ENCODE data around the gene MEI1.
"Not testable (repeated sequence)": the region's sequence is repeated elsewhere in the genome, so short reads cannot be mapped to it uniquely, and the experiment has no call there.

The MEI1 gene

GRCh38 chr22:41823797-41824196 is 124.5 kb downstream of the MEI1 start:
- DNase-seq = no peak

GRCh38 chr22:41825376-41825775 is 126.1 kb downstream of the MEI1 start:
- DNase-seq = no peak

- no peak for DNase-seq
Observed at GRCh38 chr22:41826021-41826420, 126.7 kb downstream of the MEI1 start.

GRCh38 chr22:41826430-41827383 is 127.4 kb downstream of the MEI1 start:
- no peak for DNase-seq

GRCh38 chr22:41827671-41828070 is 128.4 kb downstream of the MEI1 start:
- DNase-seq = no peak

GRCh38 chr22:41828516-41828915 is 129.2 kb downstream of the MEI1 start:
- DNase-seq = no peak

GRCh38 chr22:41830174-41830573 is 130.9 kb downstream of the MEI1 start:
- DNase-seq = no peak

- no peak for DNase-seq
Observed at GRCh38 chr22:41831383-41831782, 132.1 kb downstream of the MEI1 start.

GRCh38 chr22:41831828-41832552 is 132.7 kb downstream of the MEI1 start:
- DNase-seq = no peak

GRCh38 chr22:41832553-41833368 is 133.5 kb downstream of the MEI1 start, which contains the start of gene SREBF2:
TSS of gene SREBF2 (plus strand) at chr22:41833105. CDS start at chr22:41833271, 166 bp downstream.
- peak; percentile 99 for DNase-seq

GRCh38 chr22:41833369-41834004 is 134.2 kb downstream of the MEI1 start:
- DNase-seq = peak; percentile 49

GRCh38 chr22:41834005-41834944 is 135.0 kb downstream of the MEI1 start:
- DNase-seq = no peak

GRCh38 chr22:41835462-41835861 is 136.2 kb downstream of the MEI1 start:
- DNase-seq = not testable (repeated sequence)

GRCh38 chr22:41836551-41836950 is 137.2 kb downstream of the MEI1 start:
- DNase-seq = no peak

GRCh38 chr22:41838842-41839618 is 139.7 kb downstream of the MEI1 start:
- no peak for DNase-seq

GRCh38 chr22:41840216-41840615 is 140.9 kb downstream of the MEI1 start:
- DNase-seq = no peak

- no peak for DNase-seq
Observed at GRCh38 chr22:41841085-41841712, 141.9 kb downstream of the MEI1 start.

- no peak for DNase-seq
Observed at GRCh38 chr22:41842996-41843970, 144.0 kb downstream of the MEI1 start.

- no peak for DNase-seq
Observed at GRCh38 chr22:41844036-41844435, 144.7 kb downstream of the MEI1 start.

Measured in CD4-positive, alpha-beta T cell treated with Interleukin-21 for 1 hour (primary cell).